Astrocyte of the cerebellum (primary cell): Measurements from ENCODE around the gene FTHL17.

Experiments
- DNase-seq: peaks from one replicate; pipeline ENCODE4 v3.0.0-alpha.2; 2011; ENCODE audit warnings: low read depth
- H3K4me3 ChIP-seq: 2 replicates; pipeline ENCODE4 v1.5.1; 2011; ENCODE audit warnings: mild to moderate bottlenecking, low read depth, low read length, moderate library complexity
- CTCF ChIP-seq: IDR thresholded peaks from 2 replicates; pipeline ENCODE4 v1.5.1; 2012; ENCODE audit warnings: low read length, low read depth, moderate library complexity, mild to moderate bottlenecking; ENCODE audit errors: missing control alignments
- in situ Hi-C: cut with HindIII; loops from 2 replicates; pipeline ENCODE4 v1.10.0; 2017; ENCODE audit warnings: low sequenced_read_pairs

The FTHL17 gene

GRCh38 chrX:31027351-31027750 is 44.5 kb downstream of the FTHL17 start:
- in situ Hi-C loops: no loop called here
- H3K4me3 ChIP-seq: no peak overlapping the region
- DNase-seq: no peak
- TF ChIP-seq CTCF: no peak

- in situ Hi-C loops: no loop called here
- DNase-seq: no peak
- H3K4me3 ChIP-seq: no peak overlapping the region
- no peak for TF ChIP-seq CTCF
Observed at GRCh38 chrX:31024866-31025265, 47.0 kb downstream of the FTHL17 start.

- TF ChIP-seq CTCF: no peak
- in situ Hi-C loops: no loop called here
- H3K4me3 ChIP-seq: no peak overlapping the region
- no peak for DNase-seq
Observed at GRCh38 chrX:31021537-31021936, 50.3 kb downstream of the FTHL17 start.
